Endothelial cell (in vitro differentiated cells): ENCODE results near the gene PTH2. TPM values are rescaled to one million over a fixed set of nuclear protein-coding genes. Genes with fewer than 3 reads are reported as not detected.

Experiments
- DNase-seq: peaks from one replicate; pipeline ENCODE4 v3.0.0; 2021; ENCODE audit warnings: low spot score
- H3K27ac Mint-ChIP-seq: one replicate; pipeline ENCODE4 v1.8.0; 2021; ENCODE audit warnings: mixed read lengths, inconsistent platforms; ENCODE audit not compliant: unreplicated experiment
- H3K27me3 Mint-ChIP-seq: one replicate; pipeline ENCODE4 v1.8.0; 2021; ENCODE audit warnings: mild to moderate bottlenecking, moderate library complexity, mixed read lengths, inconsistent platforms; ENCODE audit not compliant: unreplicated experiment
- H3K36me3 Mint-ChIP-seq: one replicate; pipeline ENCODE4 v1.8.0; 2021; ENCODE audit warnings: mild to moderate bottlenecking, low read depth, mixed read lengths, inconsistent platforms; ENCODE audit not compliant: unreplicated experiment
- H3K4me1 Mint-ChIP-seq: one replicate; pipeline ENCODE4 v1.8.0; 2021; ENCODE audit warnings: mild to moderate bottlenecking, mixed read lengths, inconsistent platforms; ENCODE audit not compliant: unreplicated experiment
- H3K4me3 Mint-ChIP-seq: one replicate; pipeline ENCODE4 v1.8.0; 2021; ENCODE audit warnings: mild to moderate bottlenecking, mixed read lengths, inconsistent platforms; ENCODE audit not compliant: unreplicated experiment
- H3K9me3 Mint-ChIP-seq: one replicate; pipeline ENCODE4 v1.8.0; 2021; ENCODE audit warnings: mixed read lengths, inconsistent platforms; ENCODE audit not compliant: unreplicated experiment
- CTCF ChIP-seq: fragments of 200-600 bp; sonication (generic); IDR thresholded peaks from one replicate; pipeline ENCODE4 v1.5.0; 2021; ENCODE audit warnings: antibody characterized with exemption; ENCODE audit not compliant: unreplicated experiment
- total RNA-seq: library from RNA; stranded (reverse); fragmentation: NEBNext Ultra II Directional; extraction: Animal tissue kit (Norgen Biotek cat#: 25700); gene quantifications from one replicate; pipeline ENCODE4 v1.2.1, GENCODE V29; 2021; ENCODE audit not compliant: unreplicated experiment

The PTH2 gene
- total RNA-seq, 1 donor from 2014 or later = not detected

- no peaks in the 10 kb centered on the region for H3K9me3 Mint-ChIP-seq
- H3K4me3 Mint-ChIP-seq = peak overlapping the region; percentile 99
- no peak for DNase-seq
- TF ChIP-seq CTCF = no peak
- peak overlapping the region; percentile 100 for H3K27ac Mint-ChIP-seq
- H3K27me3 Mint-ChIP-seq = peaks cover 30% of the 10 kb centered on the region
- H3K36me3 Mint-ChIP-seq = peaks cover 22% of the 10 kb centered on the region
- H3K4me1 Mint-ChIP-seq = peaks cover 28% of the 10 kb centered on the region
Measured at GRCh38 chr19:49453757-49454240, 30.6 kb upstream of the PTH2 start.

- peak within 1 kb of the TSS; percentile 100 for H3K27ac Mint-ChIP-seq
- DNase-seq = peak; percentile 98
- peaks cover 28% of the 10 kb centered on the region for H3K36me3 Mint-ChIP-seq
- no peaks in the 10 kb centered on the region for H3K9me3 Mint-ChIP-seq
- peak within 1 kb of the TSS; percentile 99 for H3K4me3 Mint-ChIP-seq
- H3K27me3 Mint-ChIP-seq = peaks cover 32% of the 10 kb centered on the region
- H3K4me1 Mint-ChIP-seq = peaks cover 31% of the 10 kb centered on the region
- no peak for TF ChIP-seq CTCF
Measured at GRCh38 chr19:49453013-49453756, 29.9 kb upstream of the PTH2 start, which contains the start of gene ALDH16A1. TSS of gene ALDH16A1 (plus strand) at chr19:49453225. CDS start at chr19:49453332, 107 bp downstream.

- TF ChIP-seq CTCF = no peak
- Mint-ChIP-seq H3K9me3 (no peaks in the 10 kb centered on the region), H3K27me3 (peaks cover 31% of the 10 kb centered on the region), H3K27ac (peak within 1 kb of the TSS; percentile 100), H3K36me3 (peaks cover 29% of the 10 kb centered on the region), H3K4me3 (peak within 1 kb of the TSS; percentile 99), H3K4me1 (peaks cover 31% of the 10 kb centered on the region)
- DNase-seq = peak; percentile 84
Measured at GRCh38 chr19:49451430-49452181, 28.4 kb upstream of the PTH2 start, which contains the start of gene PIH1D1. TSS of gene PIH1D1 (minus strand) at chr19:49451814. CDS start at chr19:49451574, 240 bp downstream.

GRCh38 chr19:49450405-49450804, 27.2 kb upstream of the PTH2 start:
- Mint-ChIP-seq H3K27ac (peak overlapping the region; percentile 78), H3K36me3 (peaks cover 35% of the 10 kb centered on the region), H3K9me3 (no peaks in the 10 kb centered on the region), H3K4me1 (peaks cover 31% of the 10 kb centered on the region), H3K4me3 (peak overlapping the region; percentile 88), H3K27me3 (peaks cover 29% of the 10 kb centered on the region)
- no peak for DNase-seq
- TF ChIP-seq CTCF = no peak

- H3K27me3 Mint-ChIP-seq = peaks cover 23% of the 10 kb centered on the region
- H3K4me1 Mint-ChIP-seq = peaks cover 24% of the 10 kb centered on the region
- peak overlapping the region; percentile 85 for H3K4me3 Mint-ChIP-seq
- no peak for TF ChIP-seq CTCF
- no peak for DNase-seq
- no peaks in the 10 kb centered on the region for H3K9me3 Mint-ChIP-seq
- H3K36me3 Mint-ChIP-seq = peaks cover 31% of the 10 kb centered on the region
- H3K27ac Mint-ChIP-seq = peak overlapping the region; percentile 3
Measured at GRCh38 chr19:49448432-49448786, 25.2 kb upstream of the PTH2 start.
